DMS53 treated with DMSO at 0.1 percent for 48 hours (cell line): ENCODE measurements around the gene RASD2.

Experiments
- DNase-seq: peaks from one replicate; lab custom pipeline; 2025; ENCODE audit not compliant: unreplicated experiment; lab: John Stamatoyannopoulos, UW

The RASD2 gene

DNA sequence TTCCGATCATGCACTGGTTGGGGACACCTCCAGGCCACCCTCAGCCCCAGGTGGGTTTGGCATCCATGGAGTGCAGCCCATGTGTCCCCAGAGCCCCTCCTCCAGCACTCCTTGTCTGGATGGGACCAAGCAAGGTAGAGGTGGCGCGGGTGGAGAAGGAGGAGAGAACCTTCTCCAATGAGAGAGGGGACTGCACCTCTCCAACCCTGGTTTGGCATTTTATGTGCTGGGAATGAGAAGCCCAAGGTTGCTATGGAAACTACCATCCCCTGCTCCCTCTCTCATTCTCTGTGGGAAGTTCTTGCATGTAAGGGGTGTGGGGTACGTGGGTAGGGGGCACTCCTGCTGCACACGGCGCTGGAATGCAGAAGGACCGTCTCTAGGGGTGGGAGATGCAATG, 21.8 kb upstream of the RASD2 start:
- DNase-seq, result no peak

DNA sequence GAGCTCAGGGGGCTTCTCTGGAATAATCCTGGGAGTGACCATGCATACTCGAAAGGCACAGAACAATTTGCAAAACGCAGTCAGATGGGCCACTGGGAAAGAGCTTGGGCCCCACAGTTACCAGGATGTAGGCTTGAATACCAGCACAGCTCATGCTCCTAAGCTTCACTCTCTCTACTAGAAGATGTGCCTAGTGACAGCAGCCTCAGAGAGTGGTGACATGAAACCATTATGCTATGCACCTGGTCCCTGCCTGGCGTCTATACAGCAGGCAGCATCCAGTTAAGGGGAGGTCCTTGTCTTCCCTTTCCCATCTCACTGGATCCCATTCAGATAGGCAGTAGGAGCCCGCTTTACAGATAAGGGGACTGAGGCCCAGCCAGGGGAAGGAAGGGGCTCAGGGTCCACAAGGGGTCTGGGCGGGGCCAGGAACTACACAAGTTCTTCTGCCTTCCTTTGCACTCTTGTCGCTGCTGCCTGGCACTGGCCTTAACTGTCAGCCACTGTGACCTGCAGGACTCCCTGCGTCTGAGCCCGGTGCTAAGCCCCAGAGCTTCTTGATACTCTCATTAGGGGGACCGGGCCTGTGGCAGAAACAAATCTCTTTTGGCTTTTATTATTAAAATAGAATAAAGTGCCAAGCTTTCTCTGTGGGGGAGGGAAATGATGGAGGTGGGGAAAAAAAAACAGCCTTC, 21.2 kb upstream of the RASD2 start:
- no peak for DNase-seq

DNA sequence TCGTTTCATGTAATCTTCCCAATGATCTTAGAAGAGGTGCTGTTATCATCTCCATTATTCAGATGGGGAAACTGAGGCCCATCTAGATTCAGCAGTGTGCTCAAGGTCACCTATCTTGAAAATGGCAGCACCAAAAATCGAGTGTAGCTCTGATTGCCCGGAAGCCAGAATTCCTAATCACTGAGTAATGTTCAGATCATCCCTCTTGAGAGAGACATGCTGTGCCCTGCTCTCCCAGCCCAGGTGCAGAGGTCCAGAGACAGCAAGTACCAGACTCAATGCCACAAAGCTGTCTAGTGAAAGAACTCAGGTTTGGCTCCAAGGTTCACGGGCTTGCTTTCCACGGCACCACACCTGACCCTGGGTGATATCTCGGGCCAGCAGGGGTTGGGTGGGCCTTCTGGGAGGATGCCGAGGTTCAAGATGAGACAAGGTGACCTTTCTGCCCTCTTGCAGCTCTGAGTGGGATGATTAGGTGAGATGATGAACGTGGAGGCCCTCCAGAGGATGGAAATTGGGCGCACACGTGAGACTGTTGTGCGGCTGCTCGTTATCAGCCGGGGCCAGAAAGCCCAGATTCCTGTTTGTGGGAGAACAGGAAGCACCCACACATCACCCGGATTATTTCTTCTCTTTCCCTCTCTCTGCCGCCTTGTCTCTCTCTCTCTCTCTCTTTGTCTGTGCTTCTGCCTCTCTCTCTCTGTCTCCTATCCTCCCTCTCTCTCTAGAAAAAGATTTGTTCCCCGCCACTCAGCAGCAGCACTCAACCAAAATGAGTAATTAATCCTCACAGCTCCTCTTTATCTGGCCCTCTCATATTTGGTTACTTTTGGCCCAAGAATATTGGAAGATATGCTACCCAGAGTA, 19.0 kb upstream of the RASD2 start:
- DNase-seq, result no peak

DNA sequence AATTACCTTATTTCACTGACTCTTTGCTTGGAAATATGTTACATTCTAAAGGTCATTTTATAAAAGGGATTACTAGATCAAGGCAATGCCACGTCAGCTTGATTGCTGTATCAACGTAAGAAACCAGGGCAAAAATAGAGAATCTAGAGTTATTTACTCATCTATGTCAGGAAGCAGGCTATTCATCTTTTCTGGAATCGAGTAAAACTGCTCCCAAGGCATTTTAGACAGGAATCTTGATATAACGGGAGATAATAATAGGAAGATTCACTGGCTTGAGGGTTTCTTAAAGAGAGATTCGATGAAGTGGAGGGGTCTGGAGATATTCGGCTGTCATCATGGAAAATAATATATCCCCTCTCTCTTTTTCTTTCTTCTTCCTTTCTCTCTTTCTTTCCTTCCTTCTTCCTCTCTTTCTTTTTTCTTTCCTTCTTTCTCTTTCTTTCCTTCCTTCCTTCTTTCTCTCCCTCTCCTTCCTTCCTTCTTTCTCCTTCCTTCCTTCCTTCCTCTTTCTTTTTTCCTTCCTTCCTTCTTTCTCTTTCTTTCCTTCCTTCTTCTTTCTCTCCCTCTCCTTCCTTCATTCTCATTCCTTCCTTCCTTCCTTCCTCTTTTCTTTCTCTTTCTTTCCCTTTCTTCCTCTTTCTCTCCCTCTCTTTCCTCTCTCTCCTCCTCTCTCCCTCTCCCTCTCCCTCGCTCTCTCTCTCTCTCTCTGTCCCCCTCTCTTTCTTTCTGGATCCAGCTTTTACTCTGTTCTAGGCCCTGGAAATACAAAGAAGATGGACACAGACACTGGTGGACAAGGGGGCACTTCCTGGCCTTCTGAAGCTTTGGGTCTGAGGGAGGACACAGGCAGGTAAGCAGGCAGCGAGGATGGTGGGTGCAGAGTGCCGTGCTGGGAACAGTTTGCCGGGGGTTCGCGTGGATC, 18.1 kb upstream of the RASD2 start:
- DNase-seq, result no peak

DNA sequence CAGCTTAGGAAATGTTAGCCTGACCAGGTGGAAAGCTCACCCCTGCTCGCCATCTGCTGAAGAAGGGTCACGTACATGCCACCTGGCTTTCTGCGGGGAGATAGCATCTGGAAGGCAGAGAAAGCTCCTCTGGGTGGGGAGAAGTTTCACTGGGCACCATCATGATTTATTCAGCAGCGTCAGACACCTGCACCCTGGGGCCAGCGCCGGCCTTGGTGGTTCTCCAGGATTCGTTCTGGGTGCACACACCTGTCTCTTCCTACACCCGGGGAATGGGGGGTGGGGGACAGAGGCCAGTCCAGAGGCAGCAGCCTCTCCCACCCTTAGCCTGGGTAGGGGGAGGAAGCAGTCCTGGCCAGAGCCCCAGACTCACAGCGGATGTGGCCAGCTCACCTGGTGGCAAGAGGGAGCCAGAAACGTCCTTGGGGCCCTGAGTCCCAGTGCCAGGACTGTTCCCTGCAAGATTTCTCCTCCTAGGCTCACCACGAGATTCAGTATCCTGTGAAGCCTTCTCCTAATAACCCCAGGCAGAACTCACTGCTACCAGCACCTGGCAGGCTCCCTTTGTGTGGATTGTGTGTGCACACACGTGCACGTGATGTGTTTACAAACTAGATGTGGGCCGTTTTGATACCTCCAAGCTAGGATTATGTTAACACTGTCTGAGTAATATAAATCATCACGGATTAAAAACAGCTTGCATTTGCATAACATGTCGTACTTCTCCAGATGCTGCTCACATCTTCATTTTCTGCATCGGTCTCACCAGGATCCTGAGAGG, 17.3 kb upstream of the RASD2 start:
- no peak for DNase-seq

DNA sequence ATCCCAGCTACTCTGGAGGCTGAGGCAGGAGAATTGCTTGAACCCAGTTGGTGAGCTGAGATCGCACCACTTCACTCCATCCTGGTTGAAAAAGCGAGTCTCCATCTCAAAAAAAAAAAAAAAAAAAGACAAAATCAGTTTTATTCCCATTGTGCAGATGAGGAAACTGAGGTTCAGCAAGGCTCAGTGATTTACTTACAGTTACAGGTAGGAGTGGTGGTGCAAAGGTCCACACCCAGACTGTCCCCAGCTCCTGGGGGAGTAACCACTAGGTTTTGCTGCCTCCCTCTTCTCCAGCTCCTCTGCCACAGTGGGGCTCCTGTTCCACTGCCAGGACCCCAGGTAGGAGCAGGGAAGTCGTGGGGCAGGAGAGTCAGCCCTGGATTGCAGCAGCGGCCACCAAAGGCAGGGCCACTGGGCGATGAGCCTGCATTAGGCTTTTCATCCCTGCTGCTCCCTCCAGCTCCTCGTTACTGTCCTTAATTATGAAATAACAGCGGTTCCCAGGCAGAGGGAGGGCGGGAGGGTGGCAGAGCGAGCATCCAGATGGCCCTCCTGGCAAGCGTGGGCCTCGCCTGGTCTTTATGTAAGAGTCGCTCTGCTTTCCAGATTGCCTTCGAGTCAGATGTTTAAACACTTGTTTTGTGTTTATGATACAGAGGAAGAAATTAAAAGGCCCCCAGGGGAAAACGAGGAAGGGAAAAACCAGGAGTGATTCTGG, 15.5 kb upstream of the RASD2 start:
- no peak for DNase-seq

DNA sequence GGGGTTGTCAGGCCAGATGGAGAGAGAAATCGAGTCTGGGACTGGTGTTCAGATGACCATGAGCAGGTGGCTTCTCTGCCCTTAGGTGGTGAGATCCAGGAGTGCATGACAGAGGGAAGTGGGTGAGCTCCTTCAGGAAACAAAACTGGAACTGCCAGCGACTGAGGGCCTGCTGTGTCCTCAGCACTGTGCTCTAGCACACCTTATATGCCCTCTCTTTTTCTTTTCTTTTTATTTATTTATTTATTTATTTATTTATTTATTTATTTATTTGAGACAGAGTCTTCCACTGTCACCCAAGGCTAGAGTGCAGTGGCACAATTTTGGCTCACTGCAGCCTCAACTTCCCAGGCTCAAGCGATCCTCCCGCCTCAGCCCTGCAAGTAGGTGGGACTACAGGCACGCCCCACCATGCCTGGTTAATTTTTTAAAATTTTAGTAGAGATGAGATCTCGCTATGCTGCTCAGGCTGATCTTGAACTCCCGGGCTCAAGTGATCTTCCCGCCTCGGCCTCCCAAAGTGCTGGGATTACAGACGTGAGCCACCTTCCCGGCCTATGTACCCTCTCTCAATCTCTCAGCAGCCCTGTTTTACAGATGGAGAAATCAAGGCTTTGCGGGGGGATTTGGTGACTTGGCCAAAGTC, 14.8 kb upstream of the RASD2 start:
- DNase-seq, result no peak

DNA sequence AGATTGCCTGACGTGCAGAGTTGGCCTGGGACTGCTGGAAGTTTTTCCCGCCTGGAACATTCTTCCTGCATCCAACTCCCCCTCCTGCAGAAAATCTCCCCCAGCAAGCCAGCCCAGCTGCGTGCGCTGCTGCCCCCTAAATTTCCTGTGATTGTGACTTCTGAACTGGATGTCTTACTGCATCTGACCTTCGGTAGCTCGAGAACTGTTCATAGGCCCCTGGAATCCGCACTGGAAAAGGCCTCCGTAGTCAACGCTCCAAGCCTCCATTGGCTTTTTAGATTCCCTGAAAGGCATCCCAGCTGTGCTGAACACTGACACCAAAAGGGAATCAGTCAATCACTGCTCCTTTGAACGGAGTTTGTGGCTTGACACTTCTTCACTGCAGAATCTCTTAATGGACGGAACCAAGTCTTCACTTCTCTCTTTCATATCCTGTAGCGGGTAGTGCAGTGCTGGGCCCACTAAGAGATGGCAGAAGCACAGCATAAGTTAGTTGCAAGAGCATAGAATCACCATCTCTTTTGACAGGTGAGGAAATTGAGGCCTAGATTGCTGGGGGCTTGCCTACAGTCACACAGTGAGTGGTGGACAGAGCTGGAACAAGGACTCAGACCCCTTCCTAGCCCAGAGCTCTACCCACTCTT, 14.2 kb upstream of the RASD2 start:
- DNase-seq, result no peak

DNA sequence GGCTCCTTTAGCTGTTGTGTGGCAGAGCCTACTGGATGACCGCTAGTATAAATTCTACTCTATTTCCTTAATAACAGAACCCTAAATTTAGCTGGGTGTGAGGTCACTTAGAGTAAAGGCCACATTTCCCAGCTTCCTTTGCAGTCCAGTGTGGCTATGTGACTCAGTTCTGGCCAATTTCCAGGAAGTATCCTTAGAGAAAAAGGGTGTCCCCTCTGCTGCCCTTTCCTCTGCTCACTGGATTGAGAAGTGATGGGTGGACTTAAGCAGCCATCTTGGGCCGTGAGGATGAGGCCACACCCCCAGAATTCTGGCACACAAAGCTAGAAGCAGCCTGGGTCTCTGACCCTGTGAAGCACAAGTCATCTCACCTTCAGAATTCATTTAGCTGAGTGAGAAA, 11.7 kb upstream of the RASD2 start:
- no peak for DNase-seq

DNA sequence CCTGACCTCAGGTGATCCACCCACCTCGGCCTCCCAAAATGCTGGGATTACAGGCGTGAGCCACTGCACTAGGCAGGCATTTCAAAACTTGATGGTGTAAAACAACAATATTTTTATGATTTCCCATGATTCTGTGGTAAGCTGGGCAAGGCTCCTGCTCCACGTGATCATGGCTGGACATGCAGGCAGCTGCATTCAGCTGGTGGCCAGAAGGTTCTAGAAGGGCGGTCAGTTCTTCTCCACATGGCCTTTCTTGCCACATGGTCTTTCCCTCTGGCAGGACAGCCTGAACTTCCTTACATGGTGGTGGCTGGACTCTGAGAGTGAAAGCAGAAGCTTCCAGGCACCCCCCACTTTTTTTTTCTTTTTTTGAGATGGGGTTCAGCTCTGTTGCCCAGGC, 9.9 kb upstream of the RASD2 start:
- no peak for DNase-seq

DNA sequence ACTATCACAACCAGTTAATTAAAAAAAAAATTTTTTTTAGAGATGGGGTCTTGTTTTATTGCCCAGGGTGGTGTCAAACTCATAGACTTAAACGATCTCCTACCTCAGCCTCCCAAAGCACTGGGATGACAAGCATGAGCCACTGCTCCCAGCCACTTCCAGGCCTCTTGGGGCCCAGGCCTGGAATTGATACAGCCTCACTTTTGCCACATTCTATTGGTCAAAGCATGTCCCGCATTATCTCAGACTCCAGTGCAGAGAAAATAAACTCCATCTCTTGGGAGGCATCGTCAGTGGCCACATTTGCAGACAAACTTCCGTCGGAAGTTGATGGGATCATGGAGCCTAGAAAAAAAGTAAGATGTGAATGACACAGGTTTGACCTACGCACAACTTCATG, 9.4 kb upstream of the RASD2 start:
- no peak for DNase-seq

DNA sequence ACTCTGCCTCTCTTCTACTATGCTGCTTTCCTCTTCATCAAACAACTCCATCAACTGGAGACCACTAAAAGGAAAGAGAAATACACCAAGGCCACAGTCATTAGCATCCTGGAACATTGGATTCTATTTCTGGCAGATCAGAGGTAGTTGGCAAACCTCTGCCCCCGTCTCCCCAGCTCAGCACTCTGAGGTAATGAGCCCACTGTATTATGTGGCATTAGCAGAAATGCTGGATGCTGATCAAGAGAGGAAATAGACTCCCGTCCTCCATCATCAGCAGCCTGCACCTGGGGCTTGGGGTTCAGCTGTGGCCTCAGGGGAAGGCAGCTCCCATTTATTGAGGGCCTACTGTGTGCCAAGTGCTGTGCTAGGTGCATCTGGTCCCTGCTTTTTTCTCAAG, 9.0 kb upstream of the RASD2 start:
- no peak for DNase-seq

DNA sequence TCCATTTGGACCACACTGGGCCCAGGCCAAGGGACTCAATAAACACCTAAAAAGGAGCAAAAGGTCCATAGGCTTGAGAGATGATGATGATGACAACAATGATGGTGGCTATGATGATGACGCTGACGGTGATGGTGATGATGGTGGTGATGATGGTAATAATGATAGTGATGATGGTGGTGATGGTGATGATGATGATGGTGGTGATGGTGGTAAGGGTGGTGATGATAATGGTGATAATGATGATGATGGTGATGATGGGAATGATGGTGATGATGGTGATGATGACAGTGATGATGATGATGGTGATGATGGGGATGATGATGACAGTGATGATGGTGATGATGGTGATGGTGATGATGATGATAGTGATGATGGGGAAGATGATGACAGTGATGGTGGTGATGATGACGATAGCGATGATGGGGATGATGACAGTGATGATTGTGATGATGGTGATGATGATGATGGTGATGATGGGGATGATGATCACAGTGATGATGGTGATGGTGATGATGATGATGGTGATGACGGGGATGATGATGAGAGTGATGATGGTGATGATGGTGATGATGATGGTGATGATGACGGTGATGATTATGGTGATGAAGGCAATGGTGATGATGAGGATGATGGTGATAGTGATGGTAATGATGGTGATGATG, 7.1 kb upstream of the RASD2 start:
- no peak for DNase-seq

DNA sequence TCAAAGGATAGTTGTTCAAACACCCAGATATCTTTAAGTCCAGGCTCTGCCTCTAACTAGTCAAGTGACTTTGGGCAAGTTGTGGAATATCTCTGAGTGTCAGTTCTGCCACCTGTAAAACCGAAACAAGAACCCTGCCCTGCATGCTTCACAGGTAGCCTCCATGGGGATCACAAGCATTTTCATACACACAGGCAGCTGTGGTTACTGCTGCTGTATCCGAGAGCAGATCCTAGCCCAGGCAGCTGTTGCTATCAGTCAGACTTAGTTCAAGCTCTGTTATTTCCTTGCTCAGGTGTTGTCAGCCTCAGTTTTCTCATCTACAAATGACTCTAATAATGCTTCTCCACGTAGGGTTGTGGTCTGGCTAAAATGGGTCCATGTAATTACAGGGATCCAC, 6.5 kb upstream of the RASD2 start:
- DNase-seq, result no peak

DNA sequence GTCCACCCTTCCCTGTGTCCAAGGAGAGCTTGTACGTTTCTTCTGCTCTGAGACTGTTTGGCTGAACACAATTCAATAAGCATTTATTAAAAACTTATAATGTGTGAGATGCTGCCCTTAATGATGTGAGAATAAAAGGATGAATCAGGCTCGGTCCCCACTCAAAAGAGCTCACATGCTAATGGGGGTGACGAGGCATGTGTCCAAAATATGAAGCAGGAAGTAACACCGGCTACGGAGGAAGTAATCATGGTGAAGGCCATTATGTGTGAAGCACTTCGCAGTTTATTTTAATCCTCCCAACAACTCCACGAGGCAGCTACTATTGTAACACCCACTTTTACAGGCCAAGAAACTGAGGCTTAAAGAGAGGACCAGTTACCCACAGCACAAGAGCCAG, 3.4 kb upstream of the RASD2 start:
- no peak for DNase-seq

DNA sequence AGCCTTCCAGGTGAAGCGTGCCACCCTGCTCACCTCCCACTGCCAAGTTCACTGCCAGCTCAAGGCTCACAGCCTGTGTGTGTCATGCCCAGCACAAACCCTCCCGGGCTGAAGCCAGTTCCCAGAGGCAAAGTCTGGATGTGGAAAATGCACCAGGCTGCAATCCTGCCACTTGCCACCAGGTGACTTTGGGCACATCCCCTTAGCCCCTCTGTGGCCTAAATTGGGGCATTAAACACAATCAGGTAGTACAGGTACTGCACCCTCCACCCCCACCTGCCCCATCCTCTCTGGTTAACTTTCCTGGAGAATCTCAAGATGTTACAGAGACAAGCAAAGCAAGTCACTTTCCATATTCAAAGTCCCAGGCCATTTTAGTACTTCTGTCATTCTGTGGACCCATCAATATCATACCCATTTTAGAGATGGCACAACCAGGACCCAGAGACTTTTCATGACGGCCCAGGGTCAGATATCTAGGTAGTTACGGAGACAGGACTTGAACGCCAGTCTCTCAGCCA, 1.8 kb upstream of the RASD2 start:
- no peak for DNase-seq

DNA sequence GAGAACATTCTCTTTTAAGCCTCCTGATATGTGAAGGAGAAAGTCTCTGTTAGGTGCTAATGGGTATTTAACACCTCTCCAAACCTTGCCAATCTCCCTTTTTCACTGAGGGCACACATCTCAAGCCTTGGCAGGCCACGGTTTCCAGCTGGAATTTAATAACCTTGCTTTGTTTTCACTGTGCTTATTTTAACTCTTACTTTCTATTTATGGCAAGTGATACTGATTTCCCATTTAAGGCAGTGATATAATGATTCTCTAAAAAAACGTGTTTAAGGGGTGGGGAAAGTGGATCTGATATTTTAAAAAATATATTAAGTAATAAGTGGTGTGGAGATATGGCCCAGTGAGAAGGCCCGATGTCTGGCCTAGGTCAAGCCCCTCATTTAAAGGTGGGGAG, 1.1 kb upstream of the RASD2 start:
- DNase-seq, result no peak

DNA sequence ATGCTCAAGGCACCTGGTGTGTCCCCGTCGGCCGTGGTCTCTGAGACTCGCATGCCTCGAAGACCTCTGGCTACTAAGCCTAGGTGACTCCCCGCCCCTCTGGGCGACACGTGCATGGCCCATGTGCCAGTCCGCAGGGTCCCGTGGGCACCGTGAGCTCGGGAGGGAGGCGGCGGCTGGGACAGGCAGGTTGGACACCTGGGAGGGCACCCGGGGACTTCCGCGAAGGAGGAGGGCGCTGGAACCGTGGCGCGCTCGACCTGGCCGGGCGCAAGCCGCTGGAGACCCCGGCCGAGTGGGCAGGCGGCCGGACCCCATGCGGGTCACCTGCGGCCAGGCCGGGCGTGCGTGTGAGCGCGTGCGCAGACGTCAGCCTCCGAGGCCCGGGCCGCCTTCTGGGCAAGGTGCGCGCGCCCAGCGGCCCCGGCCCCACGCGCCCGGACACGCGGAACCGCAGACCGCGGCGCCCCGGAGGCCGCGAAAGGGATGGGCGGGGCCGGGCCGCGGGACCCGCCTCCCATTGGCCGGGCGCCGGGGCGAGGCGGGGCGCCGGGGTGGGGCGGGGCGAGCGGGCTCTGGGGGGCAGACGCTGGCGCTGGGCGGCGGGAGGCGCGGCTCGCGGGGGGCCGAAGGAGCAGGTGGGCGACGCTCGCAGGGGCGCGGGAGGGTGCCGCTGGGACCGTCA, 579 bp upstream of the RASD2 start:
- DNase-seq, result no peak
